Measurements from ENCODE around the gene TRPM3. TPM values are rescaled to one million over a fixed set of nuclear protein-coding genes. Genes with fewer than 3 reads are reported as not detected.

The TRPM3 gene
- total RNA-seq, 1 experiment from 2014 or later = 5.4 TPM

DNA sequence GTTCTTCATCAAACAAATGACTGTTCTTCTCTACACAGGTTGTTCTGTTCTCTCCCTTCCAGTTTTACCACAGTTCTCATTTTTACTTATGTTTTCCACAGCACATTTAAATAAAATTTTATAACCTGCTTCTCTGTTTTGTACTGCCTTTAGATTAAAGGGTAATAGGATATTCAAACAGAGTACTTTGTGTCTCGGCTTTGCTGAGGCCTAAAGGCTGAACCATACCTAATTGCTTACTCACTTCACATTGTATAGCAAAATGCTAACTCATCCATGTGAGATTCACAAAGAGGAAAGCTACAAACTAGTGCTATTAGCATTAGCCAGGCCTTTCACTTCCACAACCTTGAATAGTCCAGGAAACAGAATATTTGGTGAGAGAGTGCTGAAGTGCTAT is 200.3 kb downstream of the TRPM3 start (continued):
- no peak for TF ChIP-seq MXD4 (CRISPR knock-in tag; IDR thresholded peaks at IDR 0.05; ENCODE audit: borderline replicate concordance)
- TF ChIP-seq ZNF396 (CRISPR knock-in tag; IDR thresholded peaks at IDR 0.05; ENCODE audit: borderline replicate concordance) = no peak
- TF ChIP-seq, protein P1, sequence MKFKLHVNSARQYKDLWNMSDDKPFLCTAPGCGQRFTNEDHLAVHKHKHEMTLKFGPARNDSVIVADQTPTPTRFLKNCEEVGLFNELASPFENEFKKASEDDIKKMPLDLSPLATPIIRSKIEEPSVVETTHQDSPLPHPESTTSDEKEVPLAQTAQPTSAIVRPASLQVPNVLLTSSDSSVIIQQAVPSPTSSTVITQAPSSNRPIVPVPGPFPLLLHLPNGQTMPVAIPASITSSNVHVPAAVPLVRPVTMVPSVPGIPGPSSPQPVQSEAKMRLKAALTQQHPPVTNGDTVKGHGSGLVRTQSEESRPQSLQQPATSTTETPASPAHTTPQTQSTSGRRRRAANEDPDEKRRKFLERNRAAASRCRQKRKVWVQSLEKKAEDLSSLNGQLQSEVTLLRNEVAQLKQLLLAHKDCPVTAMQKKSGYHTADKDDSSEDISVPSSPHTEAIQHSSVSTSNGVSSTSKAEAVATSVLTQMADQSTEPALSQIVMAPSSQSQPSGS (CRISPR knock-in tag; IDR thresholded peaks at IDR 0.05; ENCODE audit: borderline replicate concordance, low read depth) = no peak
- TF ChIP-seq, protein P2, sequence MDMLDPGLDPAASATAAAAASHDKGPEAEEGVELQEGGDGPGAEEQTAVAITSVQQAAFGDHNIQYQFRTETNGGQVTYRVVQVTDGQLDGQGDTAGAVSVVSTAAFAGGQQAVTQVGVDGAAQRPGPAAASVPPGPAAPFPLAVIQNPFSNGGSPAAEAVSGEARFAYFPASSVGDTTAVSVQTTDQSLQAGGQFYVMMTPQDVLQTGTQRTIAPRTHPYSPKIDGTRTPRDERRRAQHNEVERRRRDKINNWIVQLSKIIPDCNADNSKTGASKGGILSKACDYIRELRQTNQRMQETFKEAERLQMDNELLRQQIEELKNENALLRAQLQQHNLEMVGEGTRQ (CRISPR knock-in tag; IDR thresholded peaks at IDR 0.05) = no peak
- TF ChIP-seq CTCF (IDR thresholded peaks at IDR 0.05) = no peak
- no peak for TF ChIP-seq HMGA2 (CRISPR knock-in tag; IDR thresholded peaks at IDR 0.05)
- TF ChIP-seq TP53 (CRISPR knock-in tag; IDR thresholded peaks at IDR 0.05) = no peak
- TF ChIP-seq SOX15 (CRISPR knock-in tag; IDR thresholded peaks at IDR 0.05) = no peak
- TF ChIP-seq JUN (CRISPR knock-in tag; IDR thresholded peaks at IDR 0.05) = no peak
- TF ChIP-seq ZNF423 (CRISPR knock-in tag; IDR thresholded peaks at IDR 0.05) = no peak
- no peak for TF ChIP-seq E2F5 (CRISPR knock-in tag; IDR thresholded peaks at IDR 0.05)
- no peak for TF ChIP-seq ZBTB21 (CRISPR knock-in tag; IDR thresholded peaks at IDR 0.05; ENCODE audit: borderline replicate concordance)
- TF ChIP-seq ERG (CRISPR knock-in tag; IDR thresholded peaks at IDR 0.05) = no peak
- no peak for TF ChIP-seq NR3C1 (CRISPR knock-in tag; conservative IDR thresholded peaks at IDR 0.05; ENCODE audit: low read depth)

DNA sequence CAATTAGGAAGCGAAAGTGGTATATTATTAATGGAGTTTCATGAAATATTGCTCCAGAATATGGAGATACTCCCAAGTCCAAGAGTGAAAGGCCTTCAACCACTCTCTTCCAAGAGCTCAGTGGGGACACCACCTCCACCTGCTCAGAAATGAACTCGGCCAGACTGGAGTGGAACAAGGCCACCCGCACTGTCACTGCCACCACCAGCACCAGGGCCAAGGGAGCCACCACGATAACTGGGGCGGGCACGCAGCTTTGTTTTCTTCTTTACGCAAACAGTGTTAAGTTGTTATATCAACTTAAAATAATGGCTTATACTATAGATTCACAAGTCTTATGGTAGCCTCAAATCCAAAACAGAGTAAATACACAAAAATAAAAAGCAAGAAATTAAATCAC is 204.1 kb downstream of the TRPM3 start:
- H3K4me3 Mint-ChIP-seq = no peak overlapping the region
- no peak for TF ChIP-seq RORB (CRISPR knock-in tag; IDR thresholded peaks at IDR 0.05)
- no peak for TF ChIP-seq TEAD4 (CRISPR knock-in tag; IDR thresholded peaks at IDR 0.05)
- no peak for TF ChIP-seq OVOL2 (CRISPR knock-in tag; IDR thresholded peaks at IDR 0.05; ENCODE audit: borderline replicate concordance)
- TF ChIP-seq NR2C2 (CRISPR knock-in tag; IDR thresholded peaks at IDR 0.05) = no peak
- no peak for TF ChIP-seq PRRX2 (CRISPR knock-in tag; IDR thresholded peaks at IDR 0.05)
- no peak for TF ChIP-seq GRHL2 (CRISPR knock-in tag; IDR thresholded peaks at IDR 0.05; ENCODE audit: insufficient replicate concordance, severe bottlenecking)
- no peak for TF ChIP-seq MLX (CRISPR knock-in tag; IDR thresholded peaks at IDR 0.05)
- no peak for TF ChIP-seq SMAD4 (CRISPR knock-in tag; IDR thresholded peaks at IDR 0.05)
- no peak for TF ChIP-seq FOXP1 (CRISPR knock-in tag; IDR thresholded peaks at IDR 0.05; ENCODE audit: borderline replicate concordance)
- no peak for TF ChIP-seq ATF1 (CRISPR knock-in tag; IDR thresholded peaks at IDR 0.05)
- no peak for TF ChIP-seq EMX1 (CRISPR knock-in tag; IDR thresholded peaks at IDR 0.05)
- no peak for TF ChIP-seq HMGA2 (CRISPR knock-in tag; IDR thresholded peaks at IDR 0.05)
- TF ChIP-seq ZBTB21 (CRISPR knock-in tag; IDR thresholded peaks at IDR 0.05; ENCODE audit: borderline replicate concordance) = no peak
- no peak for TF ChIP-seq ZNF416 (CRISPR knock-in tag; IDR thresholded peaks at IDR 0.05)
- TF ChIP-seq ETV6 (CRISPR knock-in tag; IDR thresholded peaks at IDR 0.05) = no peak
- no peak for DNase-seq (ENCODE audit: low spot score)
- H3K4me1 Mint-ChIP-seq = no peaks in the 10 kb centered on the region
- H3K9me3 Mint-ChIP-seq = peaks cover 7% of the 10 kb centered on the region
- no peaks in the 10 kb centered on the region for H3K27me3 Mint-ChIP-seq (ENCODE audit: low read depth)
- no peaks in the 10 kb centered on the region for H3K36me3 Mint-ChIP-seq
- CTCF ChIA-PET = no interaction called here
- H3K27ac Mint-ChIP-seq = no peak overlapping the region
- POLR2A ChIA-PET = no interaction called here
- ATAC-seq = no peak

Measured in WTC11 (cell line).